HepG2 (cell line): Measurements from ENCODE around the gene COPS7A. TPM values are rescaled to one million over a fixed set of nuclear protein-coding genes. Genes with fewer than 3 reads are reported as not detected.
A peak's percentile ranks its signal among the peaks of the same experiment; 100 is the strongest.

Experiments used
- ARNT2 ChIP-seq: sonication (generic); formaldehyde crosslinking; IDR thresholded peaks from 2 replicates; pipeline ENCODE4 v1.8.0; 2022; ENCODE audit warnings: mild to moderate bottlenecking, low read depth, missing genetic modification reagents, moderate library complexity
- DMTF1 ChIP-seq: sonication (generic); formaldehyde crosslinking; IDR thresholded peaks from 2 replicates; pipeline ENCODE4 v1.4.0; 2020; ENCODE audit warnings: mild to moderate bottlenecking, missing genetic modification reagents
- ETS1 ChIP-seq: sonication (generic); formaldehyde crosslinking; IDR thresholded peaks from 2 replicates; pipeline ENCODE4 v1.4.0; 2020; ENCODE audit warnings: missing genetic modification reagents
- HNF4A ChIP-seq: sonication (generic); formaldehyde crosslinking; IDR thresholded peaks from 2 replicates; pipeline ENCODE4 v1.4.0; 2020; ENCODE audit warnings: missing genetic modification reagents
- IKZF4 ChIP-seq: sonication (generic); formaldehyde crosslinking; IDR thresholded peaks from 2 replicates; pipeline ENCODE4 v1.5.1; 2020; ENCODE audit warnings: borderline replicate concordance, mild to moderate bottlenecking, low read depth, missing genetic modification reagents; ENCODE audit errors: not compliant biosample characterization
- MED1 ChIP-seq: sonication (generic); formaldehyde crosslinking; IDR thresholded peaks from 2 replicates; pipeline ENCODE4 v1.4.0; 2020; ENCODE audit warnings: missing genetic modification reagents
- RERE ChIP-seq: IDR thresholded peaks from 2 replicates; pipeline ENCODE4 v1.6.1; 2016; ENCODE audit warnings: low read depth, missing genetic modification reagents, missing compliant biosample characterization
- ZNF124 ChIP-seq: sonication (generic); formaldehyde crosslinking; IDR thresholded peaks from 2 replicates; pipeline ENCODE4 v1.4.0; 2020; ENCODE audit warnings: missing genetic modification reagents
- ZNF180 ChIP-seq: sonication (generic); formaldehyde crosslinking; IDR thresholded peaks from 2 replicates; pipeline ENCODE4 v1.4.0; 2020; ENCODE audit warnings: low read depth, missing genetic modification reagents, borderline replicate concordance
- ZNF335 ChIP-seq: sonication (generic); formaldehyde crosslinking; IDR thresholded peaks from 2 replicates; pipeline ENCODE4 v1.4.0; 2020; ENCODE audit warnings: missing genetic modification reagents
- ZNF44 ChIP-seq: sonication (generic); formaldehyde crosslinking; IDR thresholded peaks from 2 replicates; pipeline ENCODE4 v1.5.1; 2020; ENCODE audit warnings: mild to moderate bottlenecking, missing genetic modification reagents
- ZNF614 ChIP-seq: IDR thresholded peaks from 2 replicates; pipeline ENCODE4 v1.6.1; 2018; ENCODE audit warnings: missing biosample characterization, missing genetic modification reagents, inconsistent platforms, borderline replicate concordance
- ZNF646 ChIP-seq: sonication (generic); formaldehyde crosslinking; IDR thresholded peaks from 2 replicates; pipeline ENCODE4 v1.9.0; 2021; ENCODE audit warnings: mild to moderate bottlenecking, missing genetic modification reagents
- polyA plus RNA-seq, 8 experiments: library from polyadenylated mRNA; depleted of rRNA in 3 of 8; stranded (reverse) in 7 of 8; unstranded in 1 of 8; fragments of >200 nt; fragmentation: Illumina TruSeq in 4 of 8; extraction: Trizol in 4 of 8; gene quantifications; 2 replicates each; pipeline versions ENCODE4 v1.2.1 to v1.2.3, GENCODE V29; 2011 to 2016; ENCODE audit warnings: low read depth in 4 of 8, missing spikeins in 1 of 8, mixed read lengths in 1 of 8; ENCODE audit not compliant: insufficient read depth in 1 of 8
- total RNA-seq, 5 experiments: library from RNA; depleted of rRNA; stranded (reverse); fragments of >200 nt; fragmentation: Illumina TruSeq; extraction: Trizol; gene quantifications; 2 replicates each; pipeline ENCODE4 v1.2.3, GENCODE V29; 2016; ENCODE audit warnings: low read depth in 1 of 5

COPS7A gene
- total and polyA plus RNA-seq, 2 of the 13 experiments (the other 11 are each of a cell fraction or from before 2014, with no cell fraction given) = 40.0 to 73.6 TPM

- TF ChIP-seq RERE (CRISPR knock-in tag) = no peak
- TF ChIP-seq ZNF614 (CRISPR knock-in tag) = 0 out of 2 replicates have a peak, but pooled peaks have one; percentile 28
- peak; percentile 34; the same call in 1 of the 2 replicates for TF ChIP-seq MED1
- no peak for TF ChIP-seq HNF4A (CRISPR knock-in tag)
- no peak for TF ChIP-seq IKZF4 (CRISPR knock-in tag)
- TF ChIP-seq ARNT2 (CRISPR knock-in tag) = no peak
- no peak for TF ChIP-seq ETS1 (CRISPR knock-in tag)
- no peak for TF ChIP-seq ZNF335
- TF ChIP-seq ZNF180 (CRISPR knock-in tag) = no peak
- no peak for TF ChIP-seq ZNF44 (CRISPR knock-in tag)
- no peak for TF ChIP-seq DMTF1 (CRISPR knock-in tag)
- no peak for TF ChIP-seq ZNF646 (CRISPR knock-in tag)
- TF ChIP-seq ZNF124 (CRISPR knock-in tag) = no peak
Observed at GRCh38 chr12:6766651-6767349, 43.0 kb downstream of the COPS7A start (continued).
